Esophagus squamous epithelium (tissue), 4 donors: ENCODE data around the gene KIRREL1.

Experiments used
- POLR2A ChIP-seq, 4 donors: fragments of 450-650 bp; IDR thresholded peaks; one replicate each; pipeline ENCODE4 v1.6.1; 2017; ENCODE audit warnings: antibody characterized with exemption in 4 of 4, mild to moderate bottlenecking in 4 of 4, moderate library complexity in 3 of 4
- TF ChIP-seq, protein P1 (sequence below), 6 experiments: fragments of 450-650 bp in 4 of 6; fragments of 200-600 bp in 2 of 6; sonication (generic) in 2 of 6; IDR thresholded peaks; one replicate each; pipeline ENCODE4 v1.5.1; 2016 to 2019; ENCODE audit warnings: antibody characterized with exemption in 6 of 6, mild to moderate bottlenecking in 4 of 6, moderate library complexity in 4 of 6

- TF ChIP-seq, protein P1, sequence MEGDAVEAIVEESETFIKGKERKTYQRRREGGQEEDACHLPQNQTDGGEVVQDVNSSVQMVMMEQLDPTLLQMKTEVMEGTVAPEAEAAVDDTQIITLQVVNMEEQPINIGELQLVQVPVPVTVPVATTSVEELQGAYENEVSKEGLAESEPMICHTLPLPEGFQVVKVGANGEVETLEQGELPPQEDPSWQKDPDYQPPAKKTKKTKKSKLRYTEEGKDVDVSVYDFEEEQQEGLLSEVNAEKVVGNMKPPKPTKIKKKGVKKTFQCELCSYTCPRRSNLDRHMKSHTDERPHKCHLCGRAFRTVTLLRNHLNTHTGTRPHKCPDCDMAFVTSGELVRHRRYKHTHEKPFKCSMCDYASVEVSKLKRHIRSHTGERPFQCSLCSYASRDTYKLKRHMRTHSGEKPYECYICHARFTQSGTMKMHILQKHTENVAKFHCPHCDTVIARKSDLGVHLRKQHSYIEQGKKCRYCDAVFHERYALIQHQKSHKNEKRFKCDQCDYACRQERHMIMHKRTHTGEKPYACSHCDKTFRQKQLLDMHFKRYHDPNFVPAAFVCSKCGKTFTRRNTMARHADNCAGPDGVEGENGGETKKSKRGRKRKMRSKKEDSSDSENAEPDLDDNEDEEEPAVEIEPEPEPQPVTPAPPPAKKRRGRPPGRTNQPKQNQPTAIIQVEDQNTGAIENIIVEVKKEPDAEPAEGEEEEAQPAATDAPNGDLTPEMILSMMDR (IDR thresholded peaks at IDR 0.05), result no peak
- TF ChIP-seq POLR2A (IDR thresholded peaks at IDR 0.05), result peak in 2 of 4 donors; percentile 22 to 48
Measured at GRCh38 chr1:157993147-157993917, at the start of gene KIRREL1.
